ENCODE measurements around the gene NME4.

The NME4 gene

DNA sequence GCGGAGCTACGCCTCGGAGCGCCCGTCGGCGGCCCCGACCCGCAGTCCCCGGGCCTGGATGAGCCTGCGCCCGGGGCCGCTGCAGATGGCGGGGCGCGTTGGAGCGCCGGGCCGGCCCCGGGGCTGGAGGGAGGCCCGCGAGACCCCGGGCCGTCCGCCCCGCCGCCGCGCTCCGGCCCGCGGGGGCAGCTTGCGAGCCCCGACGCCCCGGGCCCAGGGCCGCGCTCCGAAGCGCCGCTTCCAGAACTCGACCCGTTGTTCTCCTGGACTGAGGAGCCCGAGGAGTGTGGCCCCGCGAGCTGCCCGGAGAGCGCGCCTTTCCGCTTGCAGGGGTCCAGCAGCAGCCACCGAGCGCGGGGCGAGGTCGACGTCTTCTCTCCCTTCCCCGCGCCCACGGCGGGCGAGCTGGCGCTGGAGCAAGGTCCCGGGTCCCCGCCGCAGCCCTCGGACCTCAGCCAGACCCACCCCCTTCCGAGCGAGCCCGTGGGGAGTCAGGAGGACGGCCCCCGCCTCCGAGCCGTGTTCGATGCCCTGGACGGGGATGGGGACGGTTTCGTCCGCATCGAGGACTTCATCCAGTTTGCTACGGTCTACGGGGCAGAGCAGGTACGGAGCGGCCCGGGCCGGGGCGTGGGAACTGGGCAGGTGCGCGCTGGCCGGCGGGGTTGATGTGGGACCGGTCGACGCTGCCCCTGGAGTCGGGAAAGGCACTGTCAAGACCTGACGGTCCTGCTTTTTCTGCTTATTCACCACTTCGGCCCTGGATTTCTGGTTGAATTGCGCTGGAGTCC, 29.3 kb downstream of the NME4 start:
- no peak for DNase-seq (ENCODE audit: low read depth, low spot score)

DNA sequence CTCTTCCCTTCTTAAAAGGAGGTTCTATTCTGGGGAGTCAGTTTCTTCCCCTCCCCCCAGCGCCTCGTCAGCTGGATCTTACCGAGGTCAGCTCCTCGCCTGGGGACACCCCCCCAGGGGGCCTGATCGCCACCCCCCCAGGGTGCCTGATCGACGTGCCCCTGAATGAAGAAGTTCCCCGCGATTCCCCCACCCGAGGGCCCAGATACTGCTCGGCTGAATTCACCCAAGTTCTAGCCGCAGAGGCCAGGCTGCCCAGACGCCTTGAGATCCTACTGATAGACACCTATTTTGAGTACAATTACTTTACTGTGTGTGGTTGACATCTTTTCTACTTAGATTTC, 29.9 kb downstream of the NME4 start:
- no peak for DNase-seq (ENCODE audit: low read depth, low spot score)

DNA sequence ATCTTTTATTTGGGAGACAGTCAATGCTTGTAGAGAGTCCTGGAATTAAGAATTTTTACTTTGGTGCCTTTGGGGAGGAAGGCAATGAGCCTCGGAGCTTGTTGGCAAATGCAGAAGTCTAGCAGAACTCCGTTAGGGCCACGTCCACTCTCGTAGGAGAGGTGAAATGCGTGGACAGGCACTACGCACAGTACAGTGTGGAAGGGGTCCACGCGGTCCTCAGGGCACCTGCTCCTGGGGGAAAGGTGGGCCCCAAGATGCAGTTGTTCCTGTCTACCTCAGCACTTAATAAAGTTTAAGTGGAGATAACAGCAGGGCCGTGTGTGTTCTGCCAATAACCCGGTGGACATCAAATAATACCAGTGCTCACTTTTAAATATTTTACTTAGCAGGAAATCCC, 30.3 kb downstream of the NME4 start:
- DNase-seq (ENCODE audit: low read depth, low spot score) = no peak

DNA sequence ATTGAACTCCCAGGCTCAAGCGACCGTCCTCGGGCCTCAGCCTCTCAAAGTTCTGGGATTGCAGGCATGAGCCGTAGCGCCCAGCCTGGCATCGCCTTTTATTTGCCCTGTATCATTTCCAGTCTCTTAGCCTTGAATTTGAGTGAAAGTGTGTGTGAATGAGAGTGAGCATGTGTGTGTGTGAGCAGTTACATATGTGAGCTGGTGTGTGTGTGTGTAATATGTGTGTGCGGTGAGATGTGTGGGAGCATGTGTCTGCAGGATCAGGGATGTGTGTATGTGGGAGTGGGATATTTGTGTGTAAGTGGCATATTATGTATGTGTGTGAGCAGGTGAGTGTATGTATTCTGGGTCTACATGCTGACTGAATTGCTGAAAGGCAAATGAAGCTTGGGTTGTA, 33.9 kb downstream of the NME4 start:
- no peak for DNase-seq (ENCODE audit: low read depth, low spot score)

DNA sequence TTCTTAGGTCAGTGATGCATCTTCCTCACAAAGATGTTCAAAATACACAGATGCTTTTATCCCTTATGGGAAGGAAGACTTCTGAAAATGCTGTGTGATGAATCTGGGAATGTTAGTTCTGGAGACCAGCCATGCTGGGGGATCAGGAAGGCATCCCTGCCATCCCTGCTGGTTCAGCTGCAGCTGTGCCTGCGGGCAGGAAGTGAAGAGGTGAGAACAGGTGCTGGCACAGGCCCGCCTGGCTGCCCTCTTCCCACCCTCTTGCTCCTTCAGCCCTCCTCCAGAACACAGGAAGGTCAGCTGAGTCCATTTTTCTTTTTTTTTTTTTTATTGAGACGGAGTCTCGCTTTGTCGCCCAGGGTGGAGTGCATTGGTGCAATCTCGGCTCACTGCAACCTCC, 43.6 kb downstream of the NME4 start:
- no peak for DNase-seq (ENCODE audit: low read depth, low spot score)

DNA sequence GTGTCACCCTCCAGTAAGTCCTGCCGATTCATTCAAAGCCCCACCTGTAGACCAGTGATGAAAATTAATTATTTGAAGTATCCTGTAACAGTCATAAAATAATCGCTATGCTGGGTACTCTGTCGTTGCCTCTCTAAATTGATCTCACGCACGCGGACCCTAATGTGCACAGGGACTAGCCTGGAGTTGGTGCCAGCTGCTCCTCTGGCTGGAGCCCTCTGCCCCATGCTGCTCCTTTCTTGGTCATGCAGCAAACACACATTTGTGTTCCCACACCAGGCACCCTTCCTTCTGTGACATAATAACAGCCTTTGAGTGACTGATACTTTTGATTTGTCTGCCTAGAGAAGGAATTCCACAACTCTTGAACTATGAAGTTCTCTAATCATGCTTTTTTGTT, 44.4 kb downstream of the NME4 start:
- no peak for DNase-seq (ENCODE audit: low read depth, low spot score)

DNA sequence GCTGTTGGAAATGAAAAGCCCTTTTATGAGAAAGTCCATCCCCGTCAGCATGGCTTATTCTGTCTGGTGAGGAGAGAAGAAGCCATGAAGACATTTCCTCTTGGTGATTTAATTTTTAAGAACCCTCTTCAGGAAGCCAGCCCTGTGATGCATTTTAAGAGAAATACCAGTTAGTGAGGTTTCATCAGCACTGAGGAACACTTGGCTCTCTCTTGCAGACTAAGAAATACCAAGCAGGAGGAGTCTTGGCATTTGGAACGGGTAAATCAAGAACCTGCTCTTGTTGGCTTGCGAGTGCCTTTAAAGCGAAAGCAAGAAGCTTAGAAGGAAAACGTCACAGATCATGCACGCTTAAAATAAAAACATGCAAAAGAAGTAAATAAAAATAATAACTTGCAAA, 46.0 kb downstream of the NME4 start:
- DNase-seq (ENCODE audit: low read depth, low spot score) = no peak

DNA sequence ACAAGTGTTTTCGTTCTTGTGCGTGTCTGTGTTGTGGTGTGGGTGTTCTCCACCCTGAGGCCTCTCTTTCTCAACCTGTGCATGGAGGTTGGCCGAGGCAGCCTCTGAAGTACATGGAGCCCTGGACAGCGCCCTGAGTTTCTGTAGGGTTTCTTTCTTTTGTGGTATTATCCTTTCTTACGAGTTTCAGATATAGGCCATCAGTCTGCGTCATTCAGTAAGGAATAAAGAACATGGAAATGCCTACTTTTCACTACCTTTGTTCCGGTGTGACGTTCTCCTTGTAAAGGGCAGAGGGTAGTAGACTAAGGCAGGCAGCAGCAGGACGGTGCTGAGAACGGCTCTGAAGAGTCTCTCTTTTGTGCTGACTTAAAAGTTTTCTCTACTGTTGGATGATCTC, 47.0 kb downstream of the NME4 start:
- no peak for DNase-seq (ENCODE audit: low read depth, low spot score)

DNA sequence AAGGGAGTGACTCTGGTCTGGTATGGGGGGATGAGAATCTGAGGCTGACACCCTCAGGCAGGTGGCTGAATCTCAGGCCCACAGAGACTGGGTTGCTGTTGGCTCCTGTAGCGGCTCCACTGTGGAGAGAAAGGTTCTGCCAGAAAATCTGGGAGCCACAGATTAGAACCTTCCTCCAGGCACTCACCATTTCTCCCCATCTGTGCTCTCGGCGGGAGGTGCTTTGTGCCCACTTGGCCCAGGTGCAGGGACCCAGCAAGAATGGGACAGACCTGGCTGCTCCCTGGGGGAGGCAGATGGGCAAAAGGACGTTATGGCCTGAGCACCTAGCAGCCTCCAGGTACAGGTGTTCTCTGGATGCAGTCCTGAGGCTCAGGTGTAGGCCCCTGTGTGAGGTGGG, 48.6 kb downstream of the NME4 start:
- DNase-seq (ENCODE audit: low read depth, low spot score) = no peak

All from activated CD4-positive, CD25-positive, alpha-beta regulatory T cell treated with anti-CD3 and anti-CD28 coated beads, Interleukin-2, amount 50 U/mL, for 16 hours (primary cell).